ENCODE measurements around the gene CCNQ. TPM values are rescaled to one million over a fixed set of nuclear protein-coding genes. Genes with fewer than 3 reads are reported as not detected.

The CCNQ gene
- total RNA-seq, 1 donor: 29.3 TPM

DNA sequence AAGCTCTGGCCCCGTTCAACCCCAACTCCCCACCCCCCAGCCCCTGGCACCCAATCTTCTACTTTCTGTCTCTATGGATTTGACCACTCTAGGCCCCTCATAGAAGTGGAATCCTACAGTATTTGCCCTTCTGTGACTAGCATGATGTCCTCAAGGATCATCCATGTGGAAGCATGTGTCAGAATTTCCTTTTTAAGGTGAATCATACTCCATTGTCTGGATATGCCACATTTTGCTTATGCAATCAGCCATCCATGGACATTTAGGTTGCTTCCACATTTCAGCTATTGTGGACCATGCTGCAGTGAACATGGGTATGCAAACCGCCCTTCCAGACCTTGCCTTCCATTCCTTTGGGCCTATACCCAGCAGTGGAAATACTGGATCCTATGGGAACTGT is 15.5 kb downstream of the CCNQ start:
- no peak overlapping the region for H3K27ac ChIP-seq (ENCODE audit: low read depth, low read length)
- no peak overlapping the region for H3K4me2 ChIP-seq (ENCODE audit: insufficient read depth, low read length)
- no peaks in the 10 kb centered on the region for H3K79me2 ChIP-seq (ENCODE audit: insufficient read depth, low read length)
- H4K20me1 ChIP-seq (ENCODE audit: insufficient read depth, low read length): no peaks in the 10 kb centered on the region
- no peaks in the 10 kb centered on the region for H3K4me1 ChIP-seq (ENCODE audit: insufficient read depth, low read length)
- DNase-seq (ENCODE audit: insufficient read length, low spot score, missing footprints): no peak
- no peaks in the 10 kb centered on the region for H3K27me3 ChIP-seq (ENCODE audit: insufficient read depth, low read length)
- H3K9me3 ChIP-seq (ENCODE audit: low read depth, low read length): no peaks in the 10 kb centered on the region
- H3K4me3 ChIP-seq (ENCODE audit: insufficient read depth, low read length): no peak overlapping the region
- H2AFZ ChIP-seq (ENCODE audit: low read length): no peak overlapping the region
- peaks cover 9% of the 10 kb centered on the region for H3K36me3 ChIP-seq (ENCODE audit: insufficient read depth, low read length)
- TF ChIP-seq, protein P1, sequence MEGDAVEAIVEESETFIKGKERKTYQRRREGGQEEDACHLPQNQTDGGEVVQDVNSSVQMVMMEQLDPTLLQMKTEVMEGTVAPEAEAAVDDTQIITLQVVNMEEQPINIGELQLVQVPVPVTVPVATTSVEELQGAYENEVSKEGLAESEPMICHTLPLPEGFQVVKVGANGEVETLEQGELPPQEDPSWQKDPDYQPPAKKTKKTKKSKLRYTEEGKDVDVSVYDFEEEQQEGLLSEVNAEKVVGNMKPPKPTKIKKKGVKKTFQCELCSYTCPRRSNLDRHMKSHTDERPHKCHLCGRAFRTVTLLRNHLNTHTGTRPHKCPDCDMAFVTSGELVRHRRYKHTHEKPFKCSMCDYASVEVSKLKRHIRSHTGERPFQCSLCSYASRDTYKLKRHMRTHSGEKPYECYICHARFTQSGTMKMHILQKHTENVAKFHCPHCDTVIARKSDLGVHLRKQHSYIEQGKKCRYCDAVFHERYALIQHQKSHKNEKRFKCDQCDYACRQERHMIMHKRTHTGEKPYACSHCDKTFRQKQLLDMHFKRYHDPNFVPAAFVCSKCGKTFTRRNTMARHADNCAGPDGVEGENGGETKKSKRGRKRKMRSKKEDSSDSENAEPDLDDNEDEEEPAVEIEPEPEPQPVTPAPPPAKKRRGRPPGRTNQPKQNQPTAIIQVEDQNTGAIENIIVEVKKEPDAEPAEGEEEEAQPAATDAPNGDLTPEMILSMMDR (IDR thresholded peaks at IDR 0.05; ENCODE audit: extremely low read depth, low read depth, low read length): no peak

DNA sequence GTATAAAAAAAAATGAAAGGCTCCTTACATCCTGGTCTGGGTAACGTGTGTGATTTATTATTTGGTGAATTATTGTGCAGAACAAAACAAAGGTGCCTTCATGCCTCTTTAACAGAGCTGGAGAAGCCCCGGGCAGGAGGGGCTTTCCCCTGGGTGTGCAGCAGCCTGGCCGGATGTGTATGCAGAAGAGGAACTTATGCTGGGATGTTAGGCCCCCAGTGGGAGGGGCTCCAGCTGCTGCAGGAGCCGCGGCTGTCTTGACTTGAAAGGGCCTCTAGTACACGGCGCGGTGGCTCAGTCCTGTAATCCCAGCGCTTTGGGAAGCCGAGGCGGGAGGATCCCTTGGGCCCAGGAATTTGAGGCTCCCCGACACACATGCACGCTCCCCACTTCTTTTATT is 16.0 kb downstream of the CCNQ start:
- DNase-seq (ENCODE audit: insufficient read length, low spot score, missing footprints): no peak
- Histone ChIP-seq H3K4me1 (ENCODE audit: insufficient read depth, low read length) (no peaks in the 10 kb centered on the region), H3K36me3 (ENCODE audit: insufficient read depth, low read length) (peaks cover 8% of the 10 kb centered on the region), H3K9me3 (ENCODE audit: low read depth, low read length) (no peaks in the 10 kb centered on the region), H4K20me1 (ENCODE audit: insufficient read depth, low read length) (no peaks in the 10 kb centered on the region), H3K4me3 (ENCODE audit: insufficient read depth, low read length) (no peak overlapping the region), H3K4me2 (ENCODE audit: insufficient read depth, low read length) (no peak overlapping the region), H3K27ac (ENCODE audit: low read depth, low read length) (no peak overlapping the region), H3K27me3 (ENCODE audit: insufficient read depth, low read length) (peaks cover 4% of the 10 kb centered on the region), H2AFZ (ENCODE audit: low read length) (no peak overlapping the region), H3K79me2 (ENCODE audit: insufficient read depth, low read length) (no peaks in the 10 kb centered on the region)
- TF ChIP-seq, protein P1 (IDR thresholded peaks at IDR 0.05; ENCODE audit: extremely low read depth, low read depth, low read length): no peak

DNA sequence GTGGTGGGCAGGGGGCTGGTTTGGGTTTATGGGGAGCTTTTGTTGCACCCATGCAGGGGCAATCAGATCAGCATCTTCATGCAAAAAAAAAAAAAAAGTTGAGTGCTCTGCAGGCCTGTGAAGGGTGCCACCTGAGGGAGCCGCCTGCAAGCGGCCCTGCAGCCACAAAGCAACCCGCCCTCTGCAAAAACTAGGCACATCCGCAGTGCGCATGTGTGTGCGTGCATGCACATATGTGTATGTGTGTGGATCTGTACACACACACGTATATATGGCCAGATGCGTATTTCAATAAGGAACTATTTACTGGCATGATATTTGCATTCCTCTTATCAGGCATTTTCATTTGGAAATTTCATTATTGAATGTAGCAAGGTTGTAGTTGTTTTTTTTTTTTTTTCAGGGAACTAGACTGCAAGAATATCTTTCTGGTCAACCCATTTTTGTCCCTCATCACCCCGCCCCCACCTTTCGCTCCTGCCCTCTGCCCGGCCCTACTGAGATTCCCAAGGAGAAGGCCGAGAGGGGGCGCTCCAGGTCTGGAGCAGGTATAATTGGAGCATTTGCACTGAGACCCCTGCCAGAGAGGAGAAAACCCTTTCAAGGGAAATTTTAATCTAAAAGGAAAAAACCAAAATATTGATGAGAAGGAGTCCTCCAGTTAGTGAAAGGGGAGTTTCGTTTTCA is 18.1 kb downstream of the CCNQ start:
- Histone ChIP-seq H3K9me3 (ENCODE audit: low read depth, low read length) (no peaks in the 10 kb centered on the region), H3K4me3 (ENCODE audit: insufficient read depth, low read length) (no peak overlapping the region), H2AFZ (ENCODE audit: low read length) (no peak overlapping the region), H3K4me2 (ENCODE audit: insufficient read depth, low read length) (no peak overlapping the region), H3K27me3 (ENCODE audit: insufficient read depth, low read length) (peaks cover 5% of the 10 kb centered on the region), H3K79me2 (ENCODE audit: insufficient read depth, low read length) (no peaks in the 10 kb centered on the region), H3K27ac (ENCODE audit: low read depth, low read length) (no peak overlapping the region), H3K36me3 (ENCODE audit: insufficient read depth, low read length) (no peaks in the 10 kb centered on the region), H4K20me1 (ENCODE audit: insufficient read depth, low read length) (no peaks in the 10 kb centered on the region), H3K4me1 (ENCODE audit: insufficient read depth, low read length) (no peaks in the 10 kb centered on the region)
- DNase-seq (ENCODE audit: insufficient read length, low spot score, missing footprints): no peak
- TF ChIP-seq, protein P1 (IDR thresholded peaks at IDR 0.05; ENCODE audit: extremely low read depth, low read depth, low read length): no peak

DNA sequence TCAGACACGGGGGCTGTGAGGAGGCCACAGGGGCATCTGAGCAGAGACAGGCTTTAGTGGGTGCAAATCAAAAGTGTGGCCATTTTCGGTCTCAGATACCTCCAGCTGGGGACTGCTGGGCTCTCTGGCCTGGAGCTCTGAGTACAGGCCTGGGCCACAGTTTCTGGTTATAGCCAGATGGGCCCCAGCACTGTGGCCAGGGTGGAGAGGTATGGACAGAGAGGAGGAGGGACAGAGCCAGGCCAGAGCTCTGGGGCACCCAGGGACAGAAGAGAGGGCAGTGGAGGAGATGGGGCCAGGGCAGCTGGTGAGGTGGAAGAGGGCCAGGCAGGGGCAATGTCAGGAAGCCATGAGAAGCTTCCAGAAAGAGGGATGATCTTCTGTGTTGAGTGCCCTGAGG is 20.1 kb downstream of the CCNQ start:
- Histone ChIP-seq H3K36me3 (ENCODE audit: insufficient read depth, low read length) (no peaks in the 10 kb centered on the region), H3K4me1 (ENCODE audit: insufficient read depth, low read length) (no peaks in the 10 kb centered on the region), H2AFZ (ENCODE audit: low read length) (no peak overlapping the region), H3K79me2 (ENCODE audit: insufficient read depth, low read length) (no peaks in the 10 kb centered on the region), H3K4me3 (ENCODE audit: insufficient read depth, low read length) (no peak overlapping the region), H3K27me3 (ENCODE audit: insufficient read depth, low read length) (peaks cover 5% of the 10 kb centered on the region), H3K27ac (ENCODE audit: low read depth, low read length) (no peak overlapping the region), H3K9me3 (ENCODE audit: low read depth, low read length) (no peaks in the 10 kb centered on the region), H3K4me2 (ENCODE audit: insufficient read depth, low read length) (no peak overlapping the region), H4K20me1 (ENCODE audit: insufficient read depth, low read length) (no peaks in the 10 kb centered on the region)
- TF ChIP-seq, protein P1 (IDR thresholded peaks at IDR 0.05; ENCODE audit: extremely low read depth, low read depth, low read length): no peak
- peak; percentile 72 for DNase-seq (ENCODE audit: insufficient read length, low spot score, missing footprints)
